H1 (cell line): ENCODE measurements around the gene MRPL54. TPM values are rescaled to one million over a fixed set of nuclear protein-coding genes. Genes with fewer than 3 reads are reported as not detected.

ENCODE experiments used
- CBX5 ChIP-seq: fragments of 300-800, 300-1000 bp; sonication (generic); IDR thresholded peaks from 2 replicates; pipeline ENCODE4 v1.7.1; 2016; ENCODE audit warnings: antibody characterized with exemption, low read length, low read depth
- E2F6 ChIP-seq: IDR thresholded peaks from 2 replicates; pipeline ENCODE4 v1.6.1; 2012; ENCODE audit warnings: inconsistent platforms
- EGR1 ChIP-seq: IDR thresholded peaks from 2 replicates; pipeline ENCODE4 v1.6.1; 2011; ENCODE audit warnings: low read depth, low read length, borderline replicate concordance
- RNF2 ChIP-seq: fragments of 200-900, 300-1000 bp; sonication (generic); IDR thresholded peaks from 2 replicates; pipeline ENCODE4 v1.7.1; 2016; ENCODE audit warnings: borderline replicate concordance, low read depth, mild to moderate bottlenecking, antibody characterized with exemption, low read length; ENCODE audit not compliant: poor library complexity, severe bottlenecking; ENCODE audit errors: missing control alignments
- SIX5 ChIP-seq: IDR thresholded peaks from 2 replicates; pipeline ENCODE4 v1.6.1; 2011; ENCODE audit warnings: mild to moderate bottlenecking, low read depth, low read length
- SP2 ChIP-seq: IDR thresholded peaks from 2 replicates; pipeline ENCODE4 v1.6.1; 2012; ENCODE audit warnings: mild to moderate bottlenecking, low read length, inconsistent platforms
- polyA plus RNA-seq, 7 experiments: library from polyadenylated mRNA; depleted of rRNA in 3 of 7; stranded (reverse) in 5 of 7; unstranded in 2 of 7; fragments of >200 nt in 5 of 7; fragments of 200-250 nt in 2 of 7; gene quantifications; 1 replicate in 5 of 7; 2 replicates in 1 of 7; 4 replicates in 1 of 7; pipeline versions ENCODE4 v1.2.1 to v1.2.3, GENCODE V29; 2011 to 2013; ENCODE audit warnings: missing spikeins in 2 of 7, mixed read lengths in 2 of 7
- total RNA-seq: library from RNA; stranded (reverse); fragmentation: NEBNext Ultra II Directional; extraction: Animal tissue kit (Norgen Biotek cat#: 25700); gene quantifications from 2 replicates; pipeline ENCODE4 v1.2.1, GENCODE V29; 2021

The MRPL54 gene
- total and polyA plus RNA-seq, 2 of the 8 experiments (the other 6 are each of a cell fraction or from before 2014, with no cell fraction given), result 63.8 to 72.8 TPM

DNA sequence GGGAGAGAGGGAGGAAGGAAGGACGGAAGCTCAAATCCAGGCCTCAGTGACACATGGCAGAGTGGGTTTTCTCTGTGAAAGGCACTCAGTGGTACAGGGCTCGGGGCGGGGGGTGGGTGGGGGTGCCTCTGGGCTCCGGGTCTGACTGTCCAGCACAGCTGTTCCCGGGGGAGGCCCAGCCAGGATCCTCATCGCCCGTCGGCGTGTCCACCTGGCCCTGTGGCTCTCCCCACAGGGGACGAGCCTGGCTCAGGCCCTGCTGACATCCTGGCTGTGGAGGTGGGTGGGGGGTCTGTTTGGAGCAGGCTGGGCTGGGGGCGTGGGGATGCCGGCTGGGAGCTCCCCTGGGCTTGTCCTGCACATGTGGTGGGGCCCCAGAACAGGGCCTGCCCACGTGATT is 41.9 kb downstream of the MRPL54 start (continued):
- no peak for TF ChIP-seq RNF2
- TF ChIP-seq CBX5, result no peak
- TF ChIP-seq SP2, result no peak
- TF ChIP-seq SIX5, result no peak
- TF ChIP-seq EGR1, result no peak
- no peak for TF ChIP-seq E2F6
